Parathyroid adenoma (tissue), 2 donors: Measurements from ENCODE around the gene CHAC2.

Source experiments
- H2AFZ ChIP-seq: fragments of 300-600 bp; sonication (generic); one replicate; pipeline ENCODE4 v1.7.0; 2017; ENCODE audit warnings: antibody characterized with exemption, mild to moderate bottlenecking
- H3K27ac ChIP-seq: fragments of 300-600 bp; sonication (generic); one replicate; pipeline ENCODE4 v1.7.0; 2017
- H3K27me3 ChIP-seq: fragments of 300-600 bp; sonication (generic); one replicate; pipeline ENCODE4 v1.7.0; 2017; ENCODE audit warnings: low read length; ENCODE audit not compliant: control insufficient read depth, insufficient read depth
- H3K36me3 ChIP-seq: fragments of 300-600 bp; sonication (generic); one replicate; pipeline ENCODE4 v1.7.0; 2017; ENCODE audit warnings: low read length; ENCODE audit not compliant: control insufficient read depth, insufficient read depth
- H3K4me1 ChIP-seq: fragments of 300-600 bp; sonication (generic); one replicate; pipeline ENCODE4 v1.7.0; 2017; ENCODE audit warnings: control low read depth
- H3K4me2 ChIP-seq: fragments of 300-600 bp; sonication (generic); one replicate; pipeline ENCODE4 v1.7.0; 2017; ENCODE audit warnings: low read length
- H3K4me3 ChIP-seq: fragments of 300-600 bp; sonication (generic); one replicate; pipeline ENCODE4 v1.7.0; 2017; ENCODE audit warnings: low read depth, low read length
- H3K79me2 ChIP-seq: fragments of 300-600 bp; sonication (generic); one replicate; pipeline ENCODE4 v1.7.0; 2017; ENCODE audit warnings: control low read depth
- H3K9ac ChIP-seq: fragments of 300-600 bp; sonication (generic); one replicate; pipeline ENCODE4 v1.7.0; 2017; ENCODE audit warnings: mild to moderate bottlenecking
- H3K9me3 ChIP-seq: fragments of 300-600 bp; sonication (generic); one replicate; pipeline ENCODE4 v1.7.0; 2017; ENCODE audit warnings: low read length; ENCODE audit not compliant: control insufficient read depth
- TF ChIP-seq, protein P1 (sequence below): fragments of 300-600 bp; sonication (generic); IDR thresholded peaks from one replicate; pipeline ENCODE4 v1.7.0; 2017; ENCODE audit warnings: antibody characterized with exemption, mild to moderate bottlenecking
- donor health status: primary hyperparathyroidism.

Gene CHAC2

DNA sequence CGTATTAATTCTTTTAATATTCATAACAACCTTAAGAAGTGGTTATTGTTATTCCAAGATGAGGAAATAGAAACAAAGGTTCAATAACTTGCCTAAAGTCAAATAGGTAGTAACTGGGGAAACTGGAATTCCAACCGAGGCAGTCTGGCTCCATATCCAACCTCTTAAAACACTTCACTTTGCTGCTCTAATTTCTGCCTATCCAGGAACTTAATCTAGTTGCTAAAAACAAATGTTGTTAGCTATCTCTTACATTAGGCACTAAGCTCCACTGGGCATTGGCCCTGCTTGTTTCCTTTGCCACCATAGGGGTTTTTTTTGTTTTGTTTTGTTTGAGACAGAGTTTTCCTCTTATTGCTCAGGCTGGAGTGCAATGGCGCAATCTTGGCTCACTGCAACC is 44.0 kb downstream of the CHAC2 start:
- TF ChIP-seq, protein P1, sequence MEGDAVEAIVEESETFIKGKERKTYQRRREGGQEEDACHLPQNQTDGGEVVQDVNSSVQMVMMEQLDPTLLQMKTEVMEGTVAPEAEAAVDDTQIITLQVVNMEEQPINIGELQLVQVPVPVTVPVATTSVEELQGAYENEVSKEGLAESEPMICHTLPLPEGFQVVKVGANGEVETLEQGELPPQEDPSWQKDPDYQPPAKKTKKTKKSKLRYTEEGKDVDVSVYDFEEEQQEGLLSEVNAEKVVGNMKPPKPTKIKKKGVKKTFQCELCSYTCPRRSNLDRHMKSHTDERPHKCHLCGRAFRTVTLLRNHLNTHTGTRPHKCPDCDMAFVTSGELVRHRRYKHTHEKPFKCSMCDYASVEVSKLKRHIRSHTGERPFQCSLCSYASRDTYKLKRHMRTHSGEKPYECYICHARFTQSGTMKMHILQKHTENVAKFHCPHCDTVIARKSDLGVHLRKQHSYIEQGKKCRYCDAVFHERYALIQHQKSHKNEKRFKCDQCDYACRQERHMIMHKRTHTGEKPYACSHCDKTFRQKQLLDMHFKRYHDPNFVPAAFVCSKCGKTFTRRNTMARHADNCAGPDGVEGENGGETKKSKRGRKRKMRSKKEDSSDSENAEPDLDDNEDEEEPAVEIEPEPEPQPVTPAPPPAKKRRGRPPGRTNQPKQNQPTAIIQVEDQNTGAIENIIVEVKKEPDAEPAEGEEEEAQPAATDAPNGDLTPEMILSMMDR, result no peak
- no peak overlapping the region for H3K4me3 ChIP-seq
- H2AFZ ChIP-seq, result no peak overlapping the region
- no peaks in the 10 kb centered on the region for H3K9me3 ChIP-seq
- no peak overlapping the region for H3K27ac ChIP-seq
- H3K36me3 ChIP-seq, result no peaks in the 10 kb centered on the region
- no peak overlapping the region for H3K4me2 ChIP-seq
- H3K9ac ChIP-seq, result no peak overlapping the region
- peaks cover 5% of the 10 kb centered on the region for H3K4me1 ChIP-seq
- H3K79me2 ChIP-seq, result no peaks in the 10 kb centered on the region
- no peaks in the 10 kb centered on the region for H3K27me3 ChIP-seq

DNA sequence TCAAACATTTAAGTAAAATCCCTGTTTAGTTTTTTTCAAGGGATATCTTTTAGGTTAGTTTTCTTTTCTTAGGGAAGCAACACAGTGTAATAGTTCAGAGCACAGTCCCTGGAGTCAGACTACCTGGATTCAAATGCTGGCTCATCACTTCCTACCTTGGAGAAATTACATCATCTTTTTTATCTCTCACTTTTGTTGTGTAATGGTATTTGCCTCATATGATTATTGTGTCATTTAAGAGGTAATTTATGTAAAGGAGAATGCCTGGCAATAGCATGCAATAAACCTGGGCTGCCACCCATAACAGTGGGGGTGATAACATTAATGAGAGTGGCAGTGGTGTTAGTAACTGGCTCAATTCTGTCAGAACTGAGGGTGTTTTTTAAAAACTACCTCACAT is 45.5 kb downstream of the CHAC2 start:
- H3K4me1 ChIP-seq, result peaks cover 5% of the 10 kb centered on the region
- no peak overlapping the region for H2AFZ ChIP-seq
- H3K27ac ChIP-seq, result no peak overlapping the region
- H3K9me3 ChIP-seq, result no peaks in the 10 kb centered on the region
- H3K4me3 ChIP-seq, result no peak overlapping the region
- no peaks in the 10 kb centered on the region for H3K36me3 ChIP-seq
- H3K79me2 ChIP-seq, result no peaks in the 10 kb centered on the region
- H3K27me3 ChIP-seq, result no peaks in the 10 kb centered on the region
- no peak overlapping the region for H3K4me2 ChIP-seq
- no peak overlapping the region for H3K9ac ChIP-seq
- TF ChIP-seq, protein P1, result no peak

DNA sequence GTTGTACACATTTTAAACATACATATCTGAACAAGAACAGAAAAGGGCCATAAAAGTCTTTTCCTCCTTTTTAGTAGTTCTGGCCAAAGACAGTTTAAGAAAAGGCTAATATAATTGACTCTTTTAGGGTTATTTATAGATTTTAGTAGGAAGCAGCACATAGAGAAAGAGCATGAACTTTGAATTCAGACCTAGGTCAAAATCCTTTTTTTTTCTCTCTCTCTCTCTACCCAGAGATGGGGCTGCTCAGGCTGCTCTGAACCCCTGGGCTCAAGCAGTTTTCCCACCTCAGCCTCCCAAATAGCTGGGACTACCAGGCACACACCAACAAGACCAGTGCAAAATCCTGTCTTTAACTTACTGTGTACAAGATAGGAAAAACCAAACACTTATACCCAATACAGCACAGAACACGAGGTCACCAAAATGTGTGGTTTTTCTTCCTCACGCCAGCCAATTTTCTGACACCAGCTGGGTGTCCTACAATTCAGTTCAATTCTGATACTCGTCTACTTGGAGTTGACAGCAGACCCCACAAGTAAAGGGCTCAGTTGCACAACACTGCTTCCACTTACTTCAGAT is 51.3 kb downstream of the CHAC2 start:
- H3K27ac ChIP-seq, result no peak overlapping the region
- no peak overlapping the region for H3K4me2 ChIP-seq
- H3K4me3 ChIP-seq, result no peak overlapping the region
- H3K9me3 ChIP-seq, result no peaks in the 10 kb centered on the region
- H3K79me2 ChIP-seq, result no peaks in the 10 kb centered on the region
- no peaks in the 10 kb centered on the region for H3K36me3 ChIP-seq
- H2AFZ ChIP-seq, result no peak overlapping the region
- TF ChIP-seq, protein P1, result no peak
- H3K4me1 ChIP-seq, result no peaks in the 10 kb centered on the region
- no peak overlapping the region for H3K9ac ChIP-seq
- H3K27me3 ChIP-seq, result no peaks in the 10 kb centered on the region

DNA sequence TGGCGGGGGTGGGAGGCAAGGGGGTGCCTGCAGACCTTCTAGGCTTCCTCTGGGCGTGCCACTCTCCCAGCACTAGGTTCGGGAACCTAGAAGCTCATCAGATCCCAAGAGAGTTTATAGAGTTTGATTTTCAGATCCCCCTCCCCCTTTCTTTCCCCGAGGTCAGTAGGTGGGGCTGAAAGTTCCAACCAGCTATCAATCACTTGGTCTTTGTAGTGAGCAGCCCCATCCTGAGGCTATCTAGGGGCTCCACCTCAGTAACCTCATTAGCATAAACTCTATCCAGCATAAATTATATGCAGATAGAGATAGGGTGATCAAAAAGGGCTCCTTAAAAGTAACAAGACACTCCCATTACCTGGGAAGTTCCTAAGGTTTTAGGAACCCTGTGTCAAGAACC is 52.0 kb downstream of the CHAC2 start:
- Histone ChIP-seq H3K9ac (no peak overlapping the region), H3K79me2 (no peaks in the 10 kb centered on the region), H3K36me3 (no peaks in the 10 kb centered on the region), H3K27me3 (no peaks in the 10 kb centered on the region), H2AFZ (no peak overlapping the region), H3K4me3 (no peak overlapping the region), H3K4me1 (no peaks in the 10 kb centered on the region), H3K4me2 (no peak overlapping the region), H3K9me3 (no peaks in the 10 kb centered on the region), H3K27ac (no peak overlapping the region)
- TF ChIP-seq, protein P1, result no peak

DNA sequence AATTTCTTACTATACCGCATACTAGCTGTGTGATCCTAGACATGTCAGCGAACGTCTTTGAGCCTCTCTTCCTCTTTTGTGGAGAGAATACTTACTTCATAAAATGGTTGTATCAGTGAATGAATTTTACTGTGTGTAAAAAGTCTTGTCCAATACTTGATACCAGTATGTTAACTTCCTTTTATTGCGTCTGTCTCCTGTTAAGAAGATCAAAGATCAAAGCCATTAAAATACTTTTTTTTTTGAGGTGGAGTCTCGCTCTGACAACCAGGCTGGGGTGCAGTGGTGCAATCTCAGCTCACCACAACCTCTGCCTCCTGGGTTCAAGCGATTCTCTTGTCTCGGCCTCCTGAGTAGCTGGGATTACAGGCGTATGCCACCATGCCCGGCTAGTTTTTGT is 52.4 kb downstream of the CHAC2 start:
- Histone ChIP-seq H3K9ac (no peak overlapping the region), H3K27ac (no peak overlapping the region)

More for the DNA sequence above, 52.4 kb downstream of the CHAC2 start:
- Histone ChIP-seq H3K36me3 (no peaks in the 10 kb centered on the region), H3K79me2 (no peaks in the 10 kb centered on the region), H3K27me3 (no peaks in the 10 kb centered on the region), H3K4me2 (no peak overlapping the region), H3K4me1 (no peaks in the 10 kb centered on the region), H2AFZ (no peak overlapping the region), H3K4me3 (no peak overlapping the region), H3K9me3 (no peaks in the 10 kb centered on the region)
- TF ChIP-seq, protein P1, result no peak
